HG02610 (cell line): Measurements from ENCODE around the gene TMTC1.

Experiments
- ATAC-seq: cut with Tn5 transposase; IDR thresholded peaks from one replicate; pipeline ENCODE4 v1.9.1; 2021; ENCODE audit warnings: mild to moderate bottlenecking, moderate library complexity; ENCODE audit not compliant: unreplicated experiment

The TMTC1 gene

GRCh38 chr12:29547151-29547632 lies 236.6 kb downstream of the TMTC1 start:
- ATAC-seq = no peak

DNA sequence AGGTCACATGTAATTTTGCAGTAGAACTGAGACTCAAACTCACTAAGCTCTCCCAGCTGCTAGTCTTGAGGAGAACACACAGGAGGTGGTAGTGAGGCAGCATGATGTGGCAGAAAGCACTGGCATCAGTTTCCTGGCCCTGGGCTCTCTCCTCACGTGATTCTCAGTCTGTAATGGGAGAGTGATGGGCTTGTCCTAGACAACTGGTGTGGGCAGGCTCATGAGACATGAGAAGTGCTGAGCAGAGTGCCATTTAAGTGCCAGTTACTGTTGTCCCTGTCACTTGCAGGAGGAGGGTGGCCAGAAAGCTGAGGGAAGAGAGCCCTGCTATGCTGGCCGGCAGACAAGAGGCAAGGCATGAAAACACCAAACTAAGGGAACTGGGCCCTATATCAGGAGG lies 237.7 kb downstream of the TMTC1 start:
- no peak for ATAC-seq

DNA sequence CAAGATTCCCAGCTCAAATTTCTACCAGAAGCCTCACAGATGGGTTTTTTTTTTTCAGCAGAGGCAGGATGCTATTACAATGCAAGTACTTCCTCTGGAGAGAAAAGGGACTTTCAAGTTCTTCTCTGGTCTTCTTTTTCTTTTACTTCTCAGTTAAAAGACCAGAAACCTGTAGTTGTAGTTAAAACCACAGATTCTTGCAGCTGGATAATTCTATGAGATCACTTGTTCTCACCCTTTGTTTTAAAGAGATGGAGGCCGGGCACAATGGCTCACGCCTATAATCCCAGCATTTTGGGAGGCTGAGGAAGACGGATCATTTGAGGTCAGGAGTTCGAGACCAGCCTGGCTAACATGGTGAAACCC lies 238.7 kb downstream of the TMTC1 start:
- peak; percentile 80 for ATAC-seq

DNA sequence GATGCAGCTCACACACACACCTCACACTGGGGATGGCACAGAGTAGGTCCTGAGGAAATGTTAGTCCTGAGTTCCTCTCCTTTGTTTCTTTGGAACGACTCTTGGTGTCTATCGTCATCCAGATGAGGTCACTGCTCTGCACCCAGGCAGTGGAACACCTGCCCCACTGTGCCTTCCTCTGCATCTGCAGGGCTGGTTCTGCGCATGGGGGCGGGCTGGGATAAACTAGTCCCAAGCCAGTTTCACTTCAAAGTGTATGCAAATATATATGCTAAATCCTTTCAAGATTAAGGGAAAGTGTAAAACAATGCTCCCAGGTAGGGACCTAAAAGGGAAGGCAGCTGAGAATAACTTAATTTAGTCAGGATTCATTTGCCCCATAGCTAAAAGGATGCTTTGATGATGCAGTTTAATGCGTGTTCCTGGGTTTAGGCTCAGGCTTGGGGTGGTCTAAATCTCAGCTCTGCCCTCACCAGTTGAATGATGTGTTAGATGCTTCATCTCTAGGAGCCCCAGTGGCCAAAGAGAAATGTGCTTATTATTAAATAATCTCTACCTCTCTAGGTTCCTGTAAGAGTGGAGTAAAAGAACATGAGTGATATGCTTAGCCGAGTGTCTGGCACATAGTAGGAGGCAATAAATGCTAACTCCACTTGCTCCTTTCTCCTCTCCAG lies 239.2 kb downstream of the TMTC1 start:
- ATAC-seq = peak; percentile 29

DNA sequence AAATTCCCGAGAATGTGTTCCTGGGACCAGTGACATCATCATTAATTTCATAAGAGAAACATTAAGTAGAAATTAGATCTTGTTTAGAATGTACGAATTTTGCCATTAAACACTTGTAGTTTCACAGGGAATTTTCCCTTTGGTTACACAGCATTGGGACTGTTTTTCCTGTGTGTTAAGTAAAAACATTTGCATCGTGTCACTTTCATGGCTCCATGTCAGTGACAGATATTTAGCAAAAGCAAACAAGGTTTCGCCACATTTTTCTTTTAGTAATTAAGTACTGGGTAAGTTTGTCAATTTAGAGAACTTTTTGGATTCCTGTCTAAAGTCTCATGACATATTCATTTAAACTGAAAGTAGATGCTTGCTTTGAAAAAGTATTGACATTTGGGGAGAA lies 240.7 kb downstream of the TMTC1 start:
- ATAC-seq = no peak

DNA sequence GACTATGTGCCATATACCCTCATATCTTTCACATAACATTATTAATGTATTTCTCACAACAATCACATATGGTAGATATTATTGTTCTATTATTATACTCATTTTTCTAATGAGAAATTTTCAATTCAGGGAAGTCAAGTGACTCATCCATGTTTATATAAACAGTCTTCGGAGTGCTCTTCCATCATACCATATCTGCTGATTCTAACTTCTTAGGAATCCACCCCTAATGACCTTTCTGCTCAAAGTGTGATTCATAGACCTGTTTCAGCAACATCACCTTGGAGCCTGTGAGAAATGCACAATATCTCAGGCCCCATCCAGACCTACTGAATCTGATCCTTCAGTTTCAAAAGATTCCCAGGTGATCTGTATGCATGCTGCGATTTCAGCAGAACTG lies 246.4 kb downstream of the TMTC1 start:
- no peak for ATAC-seq

GRCh38 chr12:29534935-29535334 lies 248.8 kb downstream of the TMTC1 start:
- ATAC-seq = no peak

DNA sequence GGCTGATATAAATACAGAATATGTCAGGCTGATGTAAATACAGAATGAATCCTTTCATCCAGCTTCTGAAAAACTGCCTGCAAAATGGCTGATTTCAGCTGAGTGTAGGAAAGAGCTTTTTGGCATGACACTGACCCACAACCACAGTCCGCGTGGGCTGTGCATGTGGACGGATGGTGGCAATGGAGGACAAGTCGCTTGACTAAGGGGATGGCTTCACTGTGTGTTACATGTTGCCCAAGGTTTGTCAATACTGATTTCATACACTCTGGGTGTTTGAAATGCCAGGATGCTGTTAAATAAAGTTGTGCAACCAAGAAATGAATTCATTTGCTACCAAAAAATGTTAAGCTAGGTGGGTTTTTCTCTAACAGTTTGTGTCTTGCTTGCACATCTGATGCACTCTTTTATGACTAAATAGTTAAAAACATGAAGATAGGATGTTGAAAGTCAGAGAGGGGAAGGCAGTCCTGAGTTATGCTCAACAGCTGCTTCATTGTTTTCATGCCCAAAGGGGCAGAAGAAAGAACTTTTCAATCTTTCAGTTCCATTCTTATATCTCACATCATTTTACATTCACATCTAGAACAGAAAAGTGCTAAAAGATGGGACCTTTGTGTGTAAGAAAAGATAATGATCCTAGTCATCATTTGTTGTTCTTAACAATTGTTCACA lies 249.8 kb downstream of the TMTC1 start:
- no peak for ATAC-seq

GRCh38 chr12:29531471-29531870 lies 252.3 kb downstream of the TMTC1 start:
- no peak for ATAC-seq

GRCh38 chr12:29530436-29530835 lies 253.3 kb downstream of the TMTC1 start:
- no peak for ATAC-seq

DNA sequence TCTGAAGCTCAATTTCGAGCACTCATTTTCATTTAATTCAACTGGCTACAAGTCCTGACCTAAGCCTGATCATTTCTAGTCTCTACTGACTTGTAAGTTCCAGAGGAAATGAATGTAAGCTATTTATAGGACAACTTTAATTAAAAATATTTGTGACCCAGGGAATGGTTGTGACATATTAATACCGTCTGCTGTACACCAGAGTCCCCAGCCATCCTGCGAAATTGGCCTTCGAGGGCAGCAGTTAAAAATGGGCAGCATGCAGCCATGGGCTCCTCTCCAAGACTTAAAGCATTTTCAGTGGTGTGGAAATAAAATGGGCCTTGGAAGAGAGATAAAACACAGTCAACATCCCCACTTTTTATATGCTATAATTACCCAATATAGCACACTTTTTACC lies 255.6 kb downstream of the TMTC1 start:
- ATAC-seq = no peak

GRCh38 chr12:29521951-29522350 lies 261.8 kb downstream of the TMTC1 start:
- ATAC-seq = no peak

DNA sequence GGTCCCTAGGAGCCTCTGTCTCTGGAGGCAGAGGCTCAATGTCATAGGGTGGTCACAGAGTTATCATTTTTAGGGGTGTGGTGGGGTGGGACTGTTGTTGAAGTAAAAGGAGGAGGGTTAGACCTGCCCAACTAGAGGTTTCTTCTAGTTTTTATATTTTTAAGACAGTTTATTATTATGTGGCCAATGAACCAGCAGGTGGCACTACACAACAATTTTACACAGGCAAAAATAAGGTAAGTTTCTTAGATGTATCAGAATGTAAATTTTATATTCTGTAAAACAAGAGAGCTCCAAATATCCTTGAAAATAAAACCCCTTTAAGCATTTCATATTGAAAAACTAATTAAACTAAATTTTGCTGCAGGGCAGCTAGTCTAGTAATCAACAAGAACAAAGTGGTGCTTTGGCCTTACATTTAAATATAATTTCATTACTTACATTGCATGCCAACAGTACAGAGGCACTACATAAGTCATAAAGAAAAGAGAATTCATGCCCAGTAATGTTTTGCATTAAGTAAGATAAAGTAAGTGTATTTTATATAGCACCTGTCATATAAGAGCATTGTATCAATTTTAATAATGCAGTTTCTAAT lies 264.1 kb downstream of the TMTC1 start:
- ATAC-seq = no peak

DNA sequence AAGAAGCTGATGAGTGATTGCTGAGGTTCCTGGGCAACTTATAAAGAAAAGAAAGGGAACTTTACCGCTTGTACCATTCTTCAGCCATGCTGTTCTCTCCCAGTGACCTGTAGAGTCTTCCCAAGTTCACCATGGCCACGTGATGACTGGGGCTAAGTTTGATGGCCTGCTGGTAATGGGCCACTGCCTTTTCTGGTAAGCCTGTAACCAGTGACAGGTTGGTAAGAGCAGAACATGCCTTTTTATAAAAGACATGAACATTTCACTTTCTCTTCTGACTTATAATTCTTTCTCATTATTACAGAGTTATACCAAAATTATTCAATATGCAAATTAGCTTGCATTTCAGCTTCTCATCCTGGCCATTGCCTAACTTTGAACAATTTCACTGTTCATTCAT lies 265.3 kb downstream of the TMTC1 start:
- peak; percentile 67 for ATAC-seq

DNA sequence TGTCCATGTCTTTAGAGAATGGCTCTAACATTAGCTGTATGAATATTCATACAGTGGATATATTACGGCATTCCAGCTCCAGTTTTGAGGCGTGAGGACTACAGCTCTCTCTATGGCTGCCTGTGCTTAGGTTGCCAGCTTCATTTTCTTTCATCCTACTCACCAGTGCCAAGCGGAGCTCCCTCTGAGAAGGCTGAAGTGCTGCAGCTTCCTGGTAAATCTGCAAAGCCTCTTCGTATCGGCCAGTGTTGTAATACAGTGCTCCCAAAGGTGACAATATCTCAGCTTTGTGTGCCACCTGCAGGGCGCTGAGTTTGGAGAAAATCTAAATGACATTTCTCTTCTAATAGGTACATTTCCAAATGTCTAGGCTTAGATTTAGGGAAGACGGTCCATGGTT lies 266.5 kb downstream of the TMTC1 start:
- no peak for ATAC-seq

DNA sequence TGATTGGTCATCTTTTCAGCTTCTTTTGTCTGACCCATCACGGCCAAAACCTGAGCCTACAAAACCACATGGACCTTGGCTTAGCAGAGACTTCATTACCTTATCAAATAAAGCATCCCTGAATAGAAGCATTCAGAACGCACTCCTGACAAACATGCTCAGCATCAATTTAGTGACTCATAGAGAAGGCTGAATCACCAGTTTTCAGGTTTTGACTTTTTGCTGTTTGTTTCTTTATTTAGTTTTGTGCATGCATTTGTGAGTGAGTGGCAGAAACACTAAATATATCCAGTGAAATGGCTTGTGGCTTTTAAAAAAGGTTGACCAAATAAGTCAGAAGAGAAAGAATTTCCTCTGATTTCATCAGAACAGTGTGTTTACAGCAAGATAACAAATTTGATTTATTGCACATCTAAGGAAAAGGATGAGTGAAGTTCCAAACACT lies 267.3 kb downstream of the TMTC1 start:
- ATAC-seq = no peak

DNA sequence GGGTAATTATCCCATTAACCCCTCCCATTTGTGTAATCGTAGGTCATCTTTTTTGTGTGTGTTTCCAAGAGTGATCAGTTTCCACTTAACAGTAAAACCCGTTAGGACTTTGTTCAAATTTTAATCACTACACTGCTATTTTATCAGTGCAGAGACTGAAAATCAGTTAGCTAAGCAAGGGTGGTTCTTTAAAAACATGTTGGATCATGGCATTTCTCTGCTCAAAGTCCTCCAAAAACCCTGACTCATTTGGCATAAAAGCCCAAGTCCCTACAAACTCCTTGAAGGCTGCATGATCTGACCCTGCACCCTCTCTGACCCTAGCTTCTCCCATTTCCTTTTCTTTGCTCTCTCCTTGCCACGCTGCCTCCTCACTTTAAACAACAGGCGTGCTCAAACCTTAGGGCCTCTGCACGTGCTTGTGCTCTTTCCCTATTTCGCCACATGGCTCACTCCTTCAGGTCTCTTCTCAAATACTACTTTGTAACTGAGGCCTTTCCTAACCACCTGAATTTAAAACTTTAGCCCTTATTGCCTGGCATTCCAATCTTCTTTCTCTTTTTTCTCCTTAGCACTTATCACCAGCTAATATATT lies 273.1 kb downstream of the TMTC1 start:
- no peak for ATAC-seq

DNA sequence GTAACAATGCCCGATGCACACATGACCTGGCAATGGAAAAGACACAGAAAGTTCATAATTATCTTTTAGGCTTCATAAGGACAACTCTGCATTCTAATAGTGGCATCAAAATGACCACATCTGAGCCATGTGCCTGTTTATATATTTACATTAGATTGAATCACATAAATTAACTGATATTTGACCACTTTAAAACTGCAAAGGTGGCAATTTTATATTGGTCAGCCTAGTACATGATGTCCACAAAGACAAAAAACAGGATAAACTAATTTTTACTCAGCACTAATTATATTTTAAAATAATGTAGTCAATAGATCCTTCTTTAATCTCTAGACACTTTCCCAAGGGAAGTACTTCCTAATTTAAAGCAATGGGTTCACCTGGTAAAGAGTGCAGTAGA lies 274.2 kb downstream of the TMTC1 start:
- no peak for ATAC-seq

- no peak for ATAC-seq
Measured at GRCh38 chr12:29508949-29509348, 274.8 kb downstream of the TMTC1 start.

GRCh38 chr12:29505122-29505521 lies 278.6 kb downstream of the TMTC1 start:
- no peak for ATAC-seq

DNA sequence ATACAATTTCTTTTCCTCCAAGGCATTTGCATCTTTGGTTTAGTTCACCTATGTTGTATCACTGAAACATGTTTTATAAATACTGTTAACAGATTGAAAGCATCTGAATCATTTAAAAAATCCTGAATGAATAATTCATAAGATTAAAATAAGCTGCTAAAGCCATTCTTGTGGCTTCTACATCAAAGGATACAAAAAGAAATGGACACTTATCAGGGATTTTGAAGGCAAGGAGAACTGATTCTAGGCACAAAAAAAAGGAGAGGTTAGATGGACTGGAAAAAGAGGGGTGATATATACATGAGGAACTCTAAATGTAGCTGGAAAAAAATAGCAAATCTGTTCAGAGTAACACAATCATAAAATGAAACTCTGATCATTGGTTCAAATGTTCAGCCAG lies 280.5 kb downstream of the TMTC1 start:
- ATAC-seq = no peak

- ATAC-seq = no peak
Measured at GRCh38 chr12:29499235-29499634, 284.5 kb downstream of the TMTC1 start.
